ENCODE measurements around the gene AGAP3. TPM values are rescaled to one million over a fixed set of nuclear protein-coding genes. Genes with fewer than 3 reads are reported as not detected.

AGAP3 gene
- total RNA-seq, 1 donor from 2014 or later, result 77.8 TPM

DNA sequence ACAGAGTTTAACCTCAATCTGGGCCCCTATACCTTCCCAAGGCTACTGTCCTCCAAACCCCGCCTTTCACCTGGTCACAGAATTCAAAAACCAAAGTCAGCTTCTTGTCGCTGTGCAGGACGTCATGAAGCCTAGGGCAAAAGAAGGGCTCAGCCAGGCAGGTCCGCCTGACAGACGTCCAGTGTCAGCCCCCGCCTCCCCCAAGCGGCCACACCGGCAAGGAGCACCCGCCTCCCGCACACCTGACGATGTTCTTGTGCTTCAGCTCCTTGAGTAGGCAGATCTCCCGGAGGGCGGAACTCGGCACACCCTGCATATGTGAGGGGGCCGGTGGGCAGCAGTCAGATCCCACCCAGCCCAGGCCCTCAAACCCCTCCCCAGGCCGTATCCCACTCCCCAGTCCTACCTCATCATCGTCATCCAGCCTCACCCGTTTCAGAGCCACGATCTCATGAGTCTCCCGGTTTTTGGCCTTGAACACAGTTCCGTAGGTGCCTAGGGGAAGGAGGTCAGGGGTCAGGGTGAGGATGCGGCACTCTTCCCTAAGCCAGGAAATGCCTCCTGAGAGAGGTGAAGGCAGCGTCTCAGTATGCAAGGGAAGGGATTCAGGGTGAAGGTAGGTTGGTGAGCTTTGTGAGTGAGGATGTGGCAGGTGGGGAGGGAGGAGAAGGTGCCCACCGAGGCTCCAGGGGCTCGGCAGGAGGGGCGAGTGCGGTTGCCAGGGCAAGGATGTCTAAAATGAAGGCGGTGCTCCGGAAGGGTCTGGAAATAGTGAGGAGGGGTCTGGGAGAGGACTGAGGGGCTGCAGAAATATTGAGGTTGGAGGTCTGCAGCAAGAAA lies 29.4 kb upstream of the AGAP3 start:
- Mint-ChIP-seq H3K27ac (ENCODE audit: unreplicated experiment) (peak overlapping the region; percentile 86), H3K4me1 (ENCODE audit: low read depth) (peaks cover 40% of the 10 kb centered on the region), H3K36me3 (ENCODE audit: low read depth) (peaks cover 4% of the 10 kb centered on the region), H3K9me3 (ENCODE audit: low read depth) (no peaks in the 10 kb centered on the region), H3K4me3 (ENCODE audit: unreplicated experiment) (peak overlapping the region; percentile 96), H3K27me3 (ENCODE audit: low read depth) (no peaks in the 10 kb centered on the region)
- TF ChIP-seq, protein P1, sequence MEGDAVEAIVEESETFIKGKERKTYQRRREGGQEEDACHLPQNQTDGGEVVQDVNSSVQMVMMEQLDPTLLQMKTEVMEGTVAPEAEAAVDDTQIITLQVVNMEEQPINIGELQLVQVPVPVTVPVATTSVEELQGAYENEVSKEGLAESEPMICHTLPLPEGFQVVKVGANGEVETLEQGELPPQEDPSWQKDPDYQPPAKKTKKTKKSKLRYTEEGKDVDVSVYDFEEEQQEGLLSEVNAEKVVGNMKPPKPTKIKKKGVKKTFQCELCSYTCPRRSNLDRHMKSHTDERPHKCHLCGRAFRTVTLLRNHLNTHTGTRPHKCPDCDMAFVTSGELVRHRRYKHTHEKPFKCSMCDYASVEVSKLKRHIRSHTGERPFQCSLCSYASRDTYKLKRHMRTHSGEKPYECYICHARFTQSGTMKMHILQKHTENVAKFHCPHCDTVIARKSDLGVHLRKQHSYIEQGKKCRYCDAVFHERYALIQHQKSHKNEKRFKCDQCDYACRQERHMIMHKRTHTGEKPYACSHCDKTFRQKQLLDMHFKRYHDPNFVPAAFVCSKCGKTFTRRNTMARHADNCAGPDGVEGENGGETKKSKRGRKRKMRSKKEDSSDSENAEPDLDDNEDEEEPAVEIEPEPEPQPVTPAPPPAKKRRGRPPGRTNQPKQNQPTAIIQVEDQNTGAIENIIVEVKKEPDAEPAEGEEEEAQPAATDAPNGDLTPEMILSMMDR (IDR thresholded peaks at IDR 0.05), result no peak
- DNase-seq (ENCODE audit: low spot score), result no peak

DNA sequence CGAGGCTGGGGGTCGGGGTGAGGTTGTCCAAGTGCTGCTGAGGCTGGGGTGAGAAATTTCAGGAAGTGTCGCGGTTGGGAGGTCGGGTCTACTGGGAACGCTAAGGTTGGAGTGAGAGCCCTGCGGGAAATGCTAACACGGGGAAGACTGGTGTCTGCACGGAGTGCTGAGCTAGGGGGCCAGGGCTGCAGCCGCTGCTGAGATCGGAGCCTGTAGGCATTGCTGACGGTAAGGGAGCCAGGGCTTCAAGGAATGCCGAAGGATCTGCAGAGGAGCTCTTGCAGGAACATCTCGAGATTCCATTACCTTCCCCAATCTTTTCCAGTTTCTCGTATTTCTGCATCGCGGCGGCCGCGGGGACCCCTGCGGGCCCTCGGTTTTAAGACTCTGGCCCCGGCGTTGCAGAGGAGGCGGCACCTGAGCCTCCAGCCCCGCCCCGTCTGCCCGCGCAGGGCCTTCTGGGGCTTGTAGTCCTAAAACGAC lies 28.7 kb upstream of the AGAP3 start, which contains the start of gene CDK5:
TSS of gene CDK5 (minus strand) at position 392 of the 483 bp plus-strand sequence. CDS start at position 343, 49 bp downstream.
- Mint-ChIP-seq H3K4me1 (ENCODE audit: low read depth) (peaks cover 43% of the 10 kb centered on the region), H3K9me3 (ENCODE audit: low read depth) (no peaks in the 10 kb centered on the region), H3K27ac (ENCODE audit: unreplicated experiment) (peak within 1 kb of the TSS; percentile 97), H3K27me3 (ENCODE audit: low read depth) (no peaks in the 10 kb centered on the region), H3K36me3 (ENCODE audit: low read depth) (peaks cover 2% of the 10 kb centered on the region), H3K4me3 (ENCODE audit: unreplicated experiment) (peak within 1 kb of the TSS; percentile 96)
- TF ChIP-seq, protein P1 (IDR thresholded peaks at IDR 0.05), result no peak
- DNase-seq (ENCODE audit: low spot score), result no peak

DNA sequence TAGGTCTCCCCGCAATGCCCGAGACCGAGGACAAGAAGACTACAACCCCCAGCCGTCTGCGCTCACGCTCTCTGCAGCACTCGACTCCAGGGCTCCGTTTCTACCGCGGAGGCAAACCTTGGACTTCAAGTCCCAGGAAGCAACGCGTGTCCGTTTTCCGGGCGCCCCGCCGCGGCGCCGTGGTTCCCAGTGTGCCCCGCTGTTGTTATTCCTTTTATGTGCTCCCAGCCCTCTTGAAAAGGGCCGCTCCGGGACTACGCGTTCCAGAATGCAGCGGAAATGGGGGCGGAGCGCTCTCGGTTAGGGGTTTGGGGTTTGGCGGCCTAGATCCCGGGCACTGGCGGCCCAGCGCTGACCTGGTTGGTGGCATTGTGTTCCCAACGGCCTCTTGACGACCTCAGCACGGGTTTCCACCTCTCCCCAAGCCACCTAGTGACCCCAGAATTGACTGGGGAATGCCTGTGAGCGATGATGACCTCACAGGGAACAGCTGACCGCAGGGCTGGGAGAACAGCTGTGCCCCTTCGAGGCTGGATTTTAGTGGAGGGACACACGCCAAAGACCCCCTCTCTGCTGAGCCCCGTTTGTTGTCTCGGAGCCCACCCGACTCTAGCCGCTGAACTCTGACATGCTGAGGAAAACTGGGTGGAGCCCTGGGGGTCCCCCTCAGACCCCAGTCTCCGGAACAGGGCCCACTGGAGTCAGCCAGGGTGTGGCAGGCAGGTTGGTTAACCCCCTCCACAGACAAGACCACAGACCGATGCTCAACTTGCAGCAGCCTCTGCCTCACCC lies 28.1 kb upstream of the AGAP3 start:
- Mint-ChIP-seq H3K9me3 (ENCODE audit: low read depth) (no peaks in the 10 kb centered on the region), H3K27me3 (ENCODE audit: low read depth) (no peaks in the 10 kb centered on the region), H3K4me1 (ENCODE audit: low read depth) (peaks cover 44% of the 10 kb centered on the region), H3K36me3 (ENCODE audit: low read depth) (peaks cover 1% of the 10 kb centered on the region), H3K4me3 (ENCODE audit: unreplicated experiment) (peak overlapping the region; percentile 96), H3K27ac (ENCODE audit: unreplicated experiment) (peak overlapping the region; percentile 97)
- TF ChIP-seq, protein P1 (IDR thresholded peaks at IDR 0.05), result no peak
- peak; percentile 99 for DNase-seq (ENCODE audit: low spot score)

DNA sequence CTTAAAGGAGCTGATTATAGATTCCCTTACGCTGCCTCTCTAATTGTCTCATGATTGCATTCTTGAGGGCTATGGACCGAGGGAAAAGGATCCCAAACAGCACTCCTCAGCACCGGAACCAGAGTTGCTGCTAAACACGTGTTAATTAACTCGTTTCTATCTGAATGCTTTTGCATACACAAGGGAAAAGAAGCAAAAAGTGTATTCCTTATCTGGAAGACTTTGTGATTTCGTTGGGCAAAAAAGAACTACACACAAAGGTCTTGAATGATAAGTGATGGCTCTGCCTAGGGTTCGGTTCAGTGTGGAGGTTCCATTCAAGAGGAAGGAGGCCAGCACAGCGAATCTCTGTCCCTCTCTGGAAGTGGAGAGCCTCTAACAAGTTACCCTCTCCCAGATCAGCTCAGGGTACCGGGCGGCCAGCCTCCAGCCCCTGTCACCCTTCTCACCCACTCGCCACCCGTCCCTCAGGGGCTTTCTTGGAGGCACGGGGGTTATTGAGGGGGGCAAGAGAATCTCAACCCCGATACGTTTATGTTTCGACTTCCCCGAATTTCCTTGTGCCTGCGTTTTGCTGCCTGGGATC lies 27.4 kb upstream of the AGAP3 start:
- no peaks in the 10 kb centered on the region for H3K9me3 Mint-ChIP-seq (ENCODE audit: low read depth)
- peak overlapping the region; percentile 97 for H3K27ac Mint-ChIP-seq (ENCODE audit: unreplicated experiment)
- no peak for DNase-seq (ENCODE audit: low spot score)
- H3K36me3 Mint-ChIP-seq (ENCODE audit: low read depth), result peaks cover 3% of the 10 kb centered on the region
- H3K27me3 Mint-ChIP-seq (ENCODE audit: low read depth), result no peaks in the 10 kb centered on the region
- H3K4me3 Mint-ChIP-seq (ENCODE audit: unreplicated experiment), result peak overlapping the region; percentile 96
- TF ChIP-seq, protein P1 (IDR thresholded peaks at IDR 0.05), result no peak
- peaks cover 50% of the 10 kb centered on the region for H3K4me1 Mint-ChIP-seq (ENCODE audit: low read depth)

All from chondrocyte (in vitro differentiated cells).